Endometrial microvascular endothelial cells (primary cell): ENCODE measurements around the gene CENPVL1. TPM values are rescaled to one million over a fixed set of nuclear protein-coding genes. Genes with fewer than 3 reads are reported as not detected.

ENCODE experiments used
- total RNA-seq: library from RNA; depleted of rRNA; stranded (reverse); fragments of >200 nt; gene quantifications from one replicate; pipeline ENCODE4 v1.2.3, GENCODE V29; 2015; ENCODE audit errors: inconsistent ontology term

The CENPVL1 gene
- total RNA-seq, 1 donor from 2014 or later = not detected

Other genes starting within 250 kb of the CENPVL1 start
- gene NUDT11, start 213.9 kb upstream of the CENPVL1 start, total RNA-seq = 4.1 TPM
- gene CENPVL3, start 91.6 kb upstream of the CENPVL1 start, total RNA-seq = not detected
- gene CENPVL2, start 27.7 kb upstream of the CENPVL1 start, total RNA-seq = not detected
- 6.3 TPM for gene GSPT2, start 32.9 kb downstream of the CENPVL1 start, total RNA-seq
- 122 TPM for gene MAGED1, start 183.1 kb downstream of the CENPVL1 start, total RNA-seq